ENCODE data around the gene ANGPTL4. TPM values are rescaled to one million over a fixed set of nuclear protein-coding genes. Genes with fewer than 3 reads are reported as not detected.
A peak's percentile ranks its signal among the peaks of the same experiment; 100 is the strongest.

Gene ANGPTL4
- polyA plus RNA-seq, 2 of the 4 experiments (the other 2 are of a cell fraction): 12.3 to 30.8 TPM

- ATAC-seq: no peak
- FAIRE-seq: no peak
- WGBS (ENCODE audit: missing lambda C conversion rate): 85% methylated on average over 7 of the region's 8 CpGs
- H3K9me3 ChIP-seq: no peaks in the 10 kb centered on the region
- TF ChIP-seq CBX8 (IDR thresholded peaks at IDR 0.05) (no peak), USF2 (IDR thresholded peaks at IDR 0.05) (no peak), HMGXB4 (CRISPR knock-in tag; IDR thresholded peaks at IDR 0.05; ENCODE audit: borderline replicate concordance) (no peak), RNF2 (IDR thresholded peaks at IDR 0.05; ENCODE audit: borderline replicate concordance, low read depth) (no peak), POLR2A (IDR thresholded peaks at IDR 0.05; ENCODE audit: low read length) (no peak), JUNB (IDR thresholded peaks at IDR 0.05) (no peak), PBX3 (IDR thresholded peaks at IDR 0.05) (no peak), MAFK (IDR thresholded peaks at IDR 0.05; ENCODE audit: partially characterized antibody) (no peak), NPAS2 (CRISPR knock-in tag; IDR thresholded peaks at IDR 0.05; ENCODE audit: borderline replicate concordance) (no peak), NFE2L2 (conservative IDR thresholded peaks at IDR 0.05; ENCODE audit: low read length) (no peak), MAZ (IDR thresholded peaks at IDR 0.05; ENCODE audit: borderline replicate concordance, low read depth, low read length) (no peak), EHMT2 (IDR thresholded peaks at IDR 0.05; ENCODE audit: low read depth) (no peak), EP300 (IDR thresholded peaks at IDR 0.05) (no peak), HDAC2 (IDR thresholded peaks at IDR 0.05) (no peak), ZNF302 (CRISPR knock-in tag; IDR thresholded peaks at IDR 0.05) (no peak), NR3C1 (IDR thresholded peaks at IDR 0.05) (no peak), RCOR1 (IDR thresholded peaks at IDR 0.05; ENCODE audit: low read depth, low read length) (no peak), JUN (IDR thresholded peaks at IDR 0.05) (no peak)
- H3K4me3 ChIP-seq: no peak overlapping the region
- H3K4me2 ChIP-seq: no peak overlapping the region
- DNase-seq (ENCODE audit: low read depth in 1 of 2, low spot score in 1 of 2): no peak
- H3K4me1 ChIP-seq: peaks cover 7% of the 10 kb centered on the region; the same call in 2 of the 3 replicates
- no peak overlapping the region for H3K27ac ChIP-seq
- ChIA-PET POLR2A (no interaction called here), CTCF (no interaction called here)
Measured at GRCh38 chr19:8331263-8331845, 32.6 kb upstream of the ANGPTL4 start.

GRCh38 chr19:8332976-8333766, 30.8 kb upstream of the ANGPTL4 start:
- DNase-seq (ENCODE audit: low read depth in 1 of 2, low spot score in 1 of 2) (no peak), FAIRE-seq (no peak), ATAC-seq (no peak)
- ChIA-PET CTCF (interaction anchor here (1.5 to 4.7 kb wide), 4 partner anchors 7 to 20 kb away, joined by 5 to 29 read pairs (median 14); no protein-coding TSS in a partner anchor), POLR2A (interaction anchor here (0.6 kb wide), 1 partner anchor 36 kb away, joined by 4 read pairs; no protein-coding TSS in a partner anchor)
- WGBS (ENCODE audit: missing lambda C conversion rate): 87% methylated on average over 23 of the region's 52 CpGs
- H3K4me2 ChIP-seq: peak overlapping the region; percentile 95; the same call in 2 of the 3 replicates
- H3K27ac ChIP-seq: no peak overlapping the region
- no peaks in the 10 kb centered on the region for H3K9me3 ChIP-seq
- TF ChIP-seq HDAC2 (IDR thresholded peaks at IDR 0.05): no peak
- TF ChIP-seq EHMT2 (IDR thresholded peaks at IDR 0.05; ENCODE audit: low read depth): no peak
- TF ChIP-seq CBX8 (IDR thresholded peaks at IDR 0.05): no peak
- no peak for TF ChIP-seq MAX (IDR thresholded peaks at IDR 0.05)
- TF ChIP-seq E2F6 (IDR thresholded peaks at IDR 0.05; ENCODE audit: borderline replicate concordance, low read depth): no peak
- TF ChIP-seq CHD2 (IDR thresholded peaks at IDR 0.05; ENCODE audit: low read length, partially characterized antibody): no peak
- no peak for TF ChIP-seq ESRRA (IDR thresholded peaks at IDR 0.05; ENCODE audit: borderline replicate concordance, low read length)
- TF ChIP-seq HOXB5 (CRISPR knock-in tag; IDR thresholded peaks at IDR 0.05): no peak
- no peak for TF ChIP-seq FOSL2 (IDR thresholded peaks at IDR 0.05)
- no peak for TF ChIP-seq FOSL2 (CRISPR knock-in tag; IDR thresholded peaks at IDR 0.05)
- no peak for TF ChIP-seq RCOR1 (IDR thresholded peaks at IDR 0.05; ENCODE audit: low read depth, low read length)
- TF ChIP-seq JUNB (IDR thresholded peaks at IDR 0.05): no peak
- no peak for TF ChIP-seq ZC3H11A (IDR thresholded peaks at IDR 0.05)
- no peak for TF ChIP-seq ZSCAN20 (CRISPR knock-in tag; IDR thresholded peaks at IDR 0.05)
- no peak for TF ChIP-seq CBX2 (IDR thresholded peaks at IDR 0.05; ENCODE audit: borderline replicate concordance, low read depth)
- no peak for TF ChIP-seq BCL3 (IDR thresholded peaks at IDR 0.05)
- no peak for TF ChIP-seq HMGXB4 (CRISPR knock-in tag; IDR thresholded peaks at IDR 0.05; ENCODE audit: borderline replicate concordance)
- H3K4me3 ChIP-seq: no peak overlapping the region
- H3K4me1 ChIP-seq: peaks cover 7% of the 10 kb centered on the region; the same call in 2 of the 3 replicates

Measured in A549 (cell line).